Stimulated activated CD8-positive, alpha-beta memory T cell treated with anti-CD3 and anti-CD28 coated beads, Interleukin-12 subunit alpha, Interleukin-12 subunit beta, amount 100 ng/mL, for 1 hour (primary cell): ENCODE results near the gene ISCA2.

Experiments
- DNase-seq: peaks from one replicate; pipeline ENCODE4 v3.0.0-alpha.2; 2020; ENCODE audit warnings: low read depth

ISCA2 gene

GRCh38 chr14:74508844-74509428, 15.4 kb downstream of the ISCA2 start:
- no peak for DNase-seq

- no peak for DNase-seq
Observed at GRCh38 chr14:74509587-74510222, 16.1 kb downstream of the ISCA2 start.

- no peak for DNase-seq
Observed at GRCh38 chr14:74510223-74510931, 16.8 kb downstream of the ISCA2 start.

GRCh38 chr14:74510959-74511409, 17.4 kb downstream of the ISCA2 start:
- DNase-seq: no peak

- DNase-seq: no peak
Observed at GRCh38 chr14:74511966-74512830, 18.6 kb downstream of the ISCA2 start.

- DNase-seq: no peak
Observed at GRCh38 chr14:74514471-74514941, 20.9 kb downstream of the ISCA2 start.

GRCh38 chr14:74515891-74516412, 22.4 kb downstream of the ISCA2 start:
- DNase-seq: no peak

GRCh38 chr14:74516451-74517160, 23.0 kb downstream of the ISCA2 start:
- DNase-seq: no peak

GRCh38 chr14:74517731-74518130, 24.2 kb downstream of the ISCA2 start:
- DNase-seq: no peak

- DNase-seq: no peak
Observed at GRCh38 chr14:74518221-74518620, 24.7 kb downstream of the ISCA2 start.

GRCh38 chr14:74519316-74520074, 25.9 kb downstream of the ISCA2 start:
- DNase-seq: no peak

GRCh38 chr14:74521756-74522155, 28.2 kb downstream of the ISCA2 start:
- DNase-seq: no peak

- DNase-seq: no peak
Observed at GRCh38 chr14:74522740-74523139, 29.2 kb downstream of the ISCA2 start.

GRCh38 chr14:74524076-74524811, 30.7 kb downstream of the ISCA2 start:
- no peak for DNase-seq

GRCh38 chr14:74524812-74525135, 31.2 kb downstream of the ISCA2 start:
- no peak for DNase-seq

GRCh38 chr14:74525361-74525851, 31.8 kb downstream of the ISCA2 start:
- DNase-seq: no peak

- no peak for DNase-seq
Observed at GRCh38 chr14:74526854-74527585, 33.5 kb downstream of the ISCA2 start.

- DNase-seq: no peak
Observed at GRCh38 chr14:74527736-74528280, 34.2 kb downstream of the ISCA2 start.

GRCh38 chr14:74528406-74528805, 34.8 kb downstream of the ISCA2 start:
- no peak for DNase-seq
